GM12875 (cell line): ENCODE measurements around the gene ABHD12B.

Source experiments
- H3K4me3 ChIP-seq: one replicate; pipeline ENCODE4 v1.5.1; 2011; ENCODE audit warnings: low read depth, low read length, control low read depth
- TF ChIP-seq, protein P1 (sequence below): IDR thresholded peaks from 2 replicates; pipeline ENCODE4 v1.5.1; 2011; ENCODE audit warnings: low read depth, mild to moderate bottlenecking, control low read depth, inconsistent platforms, low read length, moderate library complexity, borderline replicate concordance; ENCODE audit not compliant: insufficient read depth

ABHD12B gene

DNA sequence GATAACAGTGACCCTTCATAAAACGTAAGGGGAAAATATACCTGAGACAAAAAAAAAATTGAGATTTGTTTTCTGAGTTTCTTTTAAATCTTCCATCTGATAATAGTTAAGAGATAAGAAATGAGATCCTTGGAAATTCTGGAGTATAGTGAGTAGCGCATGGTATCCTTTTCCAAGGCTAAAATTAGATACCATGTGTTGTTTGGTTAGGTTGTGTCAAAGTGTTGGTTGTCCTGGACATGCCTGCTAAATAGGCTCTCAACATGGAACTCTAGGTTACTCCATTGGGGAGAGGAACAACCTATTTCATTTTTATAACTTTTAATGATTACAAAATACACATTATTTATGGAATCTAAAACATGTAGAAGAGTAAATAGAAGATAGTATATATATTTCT is 57.7 kb downstream of the ABHD12B start:
- H3K4me3 ChIP-seq: no peak overlapping the region
- TF ChIP-seq, protein P1, sequence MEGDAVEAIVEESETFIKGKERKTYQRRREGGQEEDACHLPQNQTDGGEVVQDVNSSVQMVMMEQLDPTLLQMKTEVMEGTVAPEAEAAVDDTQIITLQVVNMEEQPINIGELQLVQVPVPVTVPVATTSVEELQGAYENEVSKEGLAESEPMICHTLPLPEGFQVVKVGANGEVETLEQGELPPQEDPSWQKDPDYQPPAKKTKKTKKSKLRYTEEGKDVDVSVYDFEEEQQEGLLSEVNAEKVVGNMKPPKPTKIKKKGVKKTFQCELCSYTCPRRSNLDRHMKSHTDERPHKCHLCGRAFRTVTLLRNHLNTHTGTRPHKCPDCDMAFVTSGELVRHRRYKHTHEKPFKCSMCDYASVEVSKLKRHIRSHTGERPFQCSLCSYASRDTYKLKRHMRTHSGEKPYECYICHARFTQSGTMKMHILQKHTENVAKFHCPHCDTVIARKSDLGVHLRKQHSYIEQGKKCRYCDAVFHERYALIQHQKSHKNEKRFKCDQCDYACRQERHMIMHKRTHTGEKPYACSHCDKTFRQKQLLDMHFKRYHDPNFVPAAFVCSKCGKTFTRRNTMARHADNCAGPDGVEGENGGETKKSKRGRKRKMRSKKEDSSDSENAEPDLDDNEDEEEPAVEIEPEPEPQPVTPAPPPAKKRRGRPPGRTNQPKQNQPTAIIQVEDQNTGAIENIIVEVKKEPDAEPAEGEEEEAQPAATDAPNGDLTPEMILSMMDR: no peak

DNA sequence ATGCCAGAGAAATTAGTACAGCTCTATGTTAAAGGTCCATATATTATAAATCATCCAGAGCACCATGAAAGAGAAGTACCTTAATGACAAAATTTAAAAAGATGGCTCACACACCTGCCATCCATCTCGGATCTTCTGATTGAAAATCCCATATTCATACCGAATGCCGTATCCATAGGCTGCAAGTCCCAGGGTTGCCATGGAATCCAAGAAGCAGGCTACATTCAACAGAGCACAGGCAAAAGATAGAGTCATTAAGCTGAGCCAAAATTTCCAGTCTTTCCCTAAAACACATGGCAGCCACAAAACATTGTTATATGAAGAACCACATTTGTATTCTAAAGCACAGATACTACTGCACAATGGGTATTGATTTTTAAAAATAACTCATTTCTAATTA is 59.7 kb downstream of the ABHD12B start:
- H3K4me3 ChIP-seq: no peak overlapping the region
- TF ChIP-seq, protein P1: no peak

DNA sequence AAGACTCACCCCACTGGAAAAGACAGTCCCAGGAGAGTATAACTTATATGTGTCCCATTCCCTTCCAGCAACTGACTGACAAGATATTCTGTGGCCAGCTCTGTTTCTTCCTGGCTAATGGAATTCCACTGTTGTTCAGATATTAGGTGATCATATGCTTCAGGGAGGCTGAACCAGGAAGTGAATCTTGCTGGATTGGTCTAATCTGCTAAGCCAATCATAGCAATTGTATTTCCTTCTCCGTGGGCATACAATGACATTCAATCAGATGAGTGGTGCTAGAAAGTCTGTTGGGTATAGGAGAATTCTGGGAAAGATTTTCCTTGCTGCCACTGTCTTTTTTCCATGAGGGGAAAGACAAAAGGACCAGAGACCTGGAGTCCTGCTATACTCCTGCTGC is 60.3 kb downstream of the ABHD12B start:
- H3K4me3 ChIP-seq: no peak overlapping the region
- TF ChIP-seq, protein P1: no peak

DNA sequence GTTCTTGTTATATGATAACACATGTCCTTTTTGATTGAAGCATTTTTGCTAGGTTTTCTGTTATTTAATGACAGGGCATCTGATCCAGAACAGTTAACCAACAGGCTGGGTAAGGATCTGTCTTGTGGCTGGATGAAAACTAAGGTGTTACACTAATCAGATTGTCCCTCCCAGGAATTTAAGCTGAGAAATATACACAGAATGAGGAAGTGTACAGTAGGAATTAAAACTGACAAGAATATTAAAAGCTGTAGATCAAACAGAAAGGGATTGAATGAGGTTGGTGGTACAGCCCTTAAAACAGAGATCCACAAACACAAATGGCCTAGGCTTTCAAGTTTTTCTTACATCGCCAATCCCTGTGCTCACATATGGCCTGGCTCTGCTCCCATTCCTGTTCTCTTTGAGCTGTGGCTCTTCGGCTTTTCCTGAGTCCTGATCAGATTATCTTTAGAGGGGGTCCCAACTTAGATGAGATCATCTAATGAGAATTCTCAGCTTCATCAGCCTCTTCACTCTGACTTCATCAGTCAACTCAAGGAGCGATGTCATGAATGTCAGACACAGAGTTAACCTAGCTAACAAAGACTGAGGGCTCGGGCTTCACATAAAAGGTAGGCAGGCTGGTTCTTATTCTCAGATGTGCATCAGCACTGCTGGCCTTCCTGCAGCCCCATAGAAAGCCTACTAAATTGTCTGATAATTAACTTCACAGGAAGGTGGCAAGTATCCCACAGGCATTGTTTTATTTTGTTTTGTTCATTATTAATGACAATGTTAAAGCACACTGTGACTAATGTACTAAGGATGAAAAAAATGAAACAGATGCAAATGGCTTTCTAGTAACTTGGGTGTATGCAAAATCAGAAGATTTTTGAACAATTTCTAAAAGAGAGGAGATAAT is 61.0 kb downstream of the ABHD12B start:
- no peak overlapping the region for H3K4me3 ChIP-seq
- TF ChIP-seq, protein P1: no peak

DNA sequence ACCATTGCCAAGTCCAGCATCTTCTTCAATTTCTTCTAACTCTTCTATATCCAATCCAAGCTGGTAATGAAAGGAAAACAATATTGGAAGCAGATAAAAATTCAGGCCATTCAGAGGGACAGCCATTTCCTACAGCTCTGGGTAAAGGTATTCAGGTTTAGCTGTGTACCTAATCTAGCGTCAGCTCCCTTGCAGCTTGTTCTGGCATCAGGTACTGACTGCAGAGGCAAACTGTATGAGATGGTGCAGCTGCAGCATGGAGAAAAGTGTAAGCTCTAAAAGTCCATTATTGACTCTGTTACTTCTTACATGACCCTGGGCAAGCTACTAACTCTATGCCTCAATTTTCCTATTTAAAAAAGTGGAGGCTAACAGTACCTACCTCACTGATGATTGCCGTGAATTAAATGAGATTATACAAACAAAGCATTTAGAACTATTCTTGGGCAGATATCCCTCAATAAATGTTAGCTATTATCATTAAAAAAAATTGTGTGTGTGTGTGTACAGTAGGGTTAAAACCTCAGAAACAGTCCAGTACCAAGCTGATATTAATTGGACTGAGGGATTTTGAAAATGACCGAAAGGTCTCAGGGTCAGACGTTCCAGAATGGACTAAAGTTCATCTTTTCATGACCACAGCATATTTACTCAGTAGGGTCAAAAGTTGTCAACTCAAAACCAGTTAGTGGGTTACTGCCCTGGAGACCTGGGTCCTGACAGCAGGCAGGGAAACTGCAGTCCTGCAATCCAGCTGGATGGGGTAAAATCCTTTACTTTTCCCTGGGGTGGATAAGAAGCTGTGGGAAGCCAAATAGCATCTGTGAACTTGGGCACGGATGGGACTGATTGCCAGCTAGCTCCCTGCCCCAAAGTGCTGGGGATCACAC is 63.5 kb downstream of the ABHD12B start:
- H3K4me3 ChIP-seq: no peak overlapping the region
- TF ChIP-seq, protein P1: no peak

DNA sequence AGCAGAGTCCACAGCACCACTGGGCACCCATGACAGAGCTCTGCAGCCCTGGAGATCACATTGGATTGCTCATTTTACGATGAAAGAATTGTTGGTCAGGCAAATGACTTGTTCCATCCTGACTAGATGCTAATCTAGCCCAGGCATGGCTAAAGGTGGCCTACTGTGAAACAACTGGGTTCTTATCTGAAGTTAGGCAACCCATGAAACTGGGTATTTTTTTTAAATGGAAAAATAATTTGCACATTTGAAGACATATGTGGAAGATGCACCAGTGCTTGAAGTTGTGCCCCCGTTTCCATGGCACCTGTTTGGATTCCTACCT is 64.1 kb downstream of the ABHD12B start:
- H3K4me3 ChIP-seq: no peak overlapping the region
- TF ChIP-seq, protein P1: no peak
